Fibroblast of skin of left biceps (primary cell): ENCODE data around the gene ADAMTSL4.
"Not testable (repeated sequence)": the region's sequence is repeated elsewhere in the genome, so short reads cannot be mapped to it uniquely, and the experiment has no call there.

Experiments
- DNase-seq, 2 experiments: peaks; one replicate each; pipeline ENCODE4 v3.0.0-alpha.2; 2013; ENCODE audit warnings: low read depth in 2 of 2

ADAMTSL4 gene

GRCh38 chr1:150555198-150555970 lies 6.2 kb downstream of the ADAMTSL4 start:
- DNase-seq, result no peak

DNA sequence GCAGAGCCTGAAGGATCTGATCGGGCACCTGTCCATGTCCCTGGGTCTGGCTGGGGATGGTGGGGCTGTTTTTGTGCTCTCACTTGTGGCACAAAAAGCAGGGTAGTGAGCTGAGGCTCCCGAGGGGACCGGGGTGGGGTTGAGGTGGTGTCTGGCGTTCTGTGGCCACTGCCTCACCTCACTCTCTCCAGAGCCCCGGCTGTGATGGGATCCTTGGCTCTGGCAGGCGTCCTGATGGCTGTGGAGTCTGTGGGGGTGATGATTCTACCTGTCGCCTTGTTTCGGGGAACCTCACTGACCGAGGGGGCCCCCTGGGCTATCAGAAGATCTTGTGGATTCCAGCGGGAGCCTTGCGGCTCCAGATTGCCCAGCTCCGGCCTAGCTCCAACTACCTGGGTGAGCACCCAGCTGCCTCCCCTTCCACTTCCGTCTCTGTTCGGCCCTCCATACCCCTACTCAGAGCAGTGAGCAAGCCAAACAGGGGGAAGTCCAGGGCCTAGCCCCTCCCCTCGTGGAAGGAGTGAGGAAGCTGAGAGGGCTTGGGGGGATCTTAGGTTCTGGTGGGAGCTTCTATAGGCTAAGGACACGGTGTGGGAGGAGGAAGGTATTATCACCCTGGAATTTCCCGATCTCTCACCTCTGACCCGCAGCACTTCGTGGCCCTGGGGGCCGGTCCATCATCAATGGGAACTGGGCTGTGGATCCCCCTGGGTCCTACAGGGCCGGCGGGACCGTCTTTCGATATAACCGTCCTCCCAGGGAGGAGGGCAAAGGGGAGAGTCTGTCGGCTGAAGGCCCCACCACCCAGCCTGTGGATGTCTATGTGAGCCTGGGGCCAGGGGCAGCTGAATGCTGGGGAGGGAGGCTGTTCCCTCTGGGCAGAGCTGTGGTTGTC lies 7.0 kb downstream of the ADAMTSL4 start:
- DNase-seq, result no peak

DNA sequence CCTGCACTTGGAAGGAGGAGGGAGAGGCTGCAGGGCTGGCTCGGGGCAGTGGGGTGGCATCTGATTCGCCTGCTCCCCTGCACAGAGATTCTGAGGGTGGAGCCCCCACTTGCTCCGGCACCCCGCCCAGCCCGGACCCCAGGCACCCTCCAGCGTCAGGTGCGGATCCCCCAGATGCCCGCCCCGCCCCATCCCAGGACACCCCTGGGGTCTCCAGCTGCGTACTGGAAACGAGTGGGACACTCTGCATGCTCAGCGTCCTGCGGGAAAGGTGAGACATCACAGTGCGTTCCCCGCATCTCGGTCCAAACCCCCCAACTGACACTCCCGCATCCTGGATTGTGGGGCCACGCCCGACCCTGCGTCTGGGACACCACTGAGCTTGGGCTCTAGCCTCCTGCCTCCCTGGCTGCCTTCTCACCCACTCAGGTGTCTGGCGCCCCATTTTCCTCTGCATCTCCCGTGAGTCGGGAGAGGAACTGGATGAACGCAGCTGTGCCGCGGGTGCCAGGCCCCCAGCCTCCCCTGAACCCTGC lies 7.9 kb downstream of the ADAMTSL4 start:
- DNase-seq, result no peak

GRCh38 chr1:150557813-150558212 lies 8.6 kb downstream of the ADAMTSL4 start:
- DNase-seq, result no peak

GRCh38 chr1:150558303-150558704 lies 9.1 kb downstream of the ADAMTSL4 start:
- DNase-seq, result no peak

GRCh38 chr1:150558761-150559655 lies 9.8 kb downstream of the ADAMTSL4 start:
- DNase-seq, result no peak

GRCh38 chr1:150559656-150560010 lies 10.4 kb downstream of the ADAMTSL4 start:
- no peak for DNase-seq

DNA sequence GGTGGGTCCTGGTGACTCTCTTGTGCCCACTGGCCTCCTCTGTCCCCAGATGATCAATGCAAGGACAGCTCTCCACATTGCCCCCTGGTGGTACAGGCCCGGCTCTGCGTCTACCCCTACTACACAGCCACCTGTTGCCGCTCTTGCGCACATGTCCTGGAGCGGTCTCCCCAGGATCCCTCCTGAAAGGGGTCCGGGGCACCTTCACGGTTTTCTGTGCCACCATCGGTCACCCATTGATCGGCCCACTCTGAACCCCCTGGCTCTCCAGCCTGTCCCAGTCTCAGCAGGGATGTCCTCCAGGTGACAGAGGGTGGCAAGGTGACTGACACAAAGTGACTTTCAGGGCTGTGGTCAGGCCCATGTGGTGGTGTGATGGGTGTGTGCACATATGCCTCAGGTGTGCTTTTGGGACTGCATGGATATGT lies 10.8 kb downstream of the ADAMTSL4 start:
- no peak for DNase-seq

DNA sequence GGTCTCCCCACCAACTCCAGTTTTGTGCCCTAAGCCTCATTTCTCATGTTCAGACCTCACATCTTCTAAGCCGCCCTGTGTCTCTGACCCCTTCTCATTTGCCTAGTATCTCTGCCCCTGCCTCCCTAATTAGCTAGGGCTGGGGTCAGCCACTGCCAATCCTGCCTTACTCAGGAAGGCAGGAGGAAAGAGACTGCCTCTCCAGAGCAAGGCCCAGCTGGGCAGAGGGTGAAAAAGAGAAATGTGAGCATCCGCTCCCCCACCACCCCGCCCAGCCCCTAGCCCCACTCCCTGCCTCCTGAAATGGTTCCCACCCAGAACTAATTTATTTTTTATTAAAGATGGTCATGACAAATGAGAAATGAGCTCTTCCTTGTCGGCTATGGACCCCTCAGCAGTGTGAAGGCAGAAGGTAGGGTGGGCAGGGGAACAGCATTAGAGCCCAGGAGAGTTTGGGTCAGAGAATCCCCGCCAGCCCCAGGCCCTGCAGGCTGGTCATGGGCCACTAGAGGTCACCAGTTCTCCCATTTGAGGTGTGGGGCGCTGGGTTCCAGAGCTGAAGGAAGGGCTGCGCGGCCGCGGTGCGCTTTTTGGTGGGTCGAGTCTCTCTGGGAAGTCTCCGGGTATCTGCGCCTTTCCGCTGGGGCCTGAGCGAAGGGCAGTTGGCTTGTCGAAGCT lies 11.5 kb downstream of the ADAMTSL4 start:
- DNase-seq, result no peak

GRCh38 chr1:150561254-150561973 lies 12.2 kb downstream of the ADAMTSL4 start:
- peak; percentile 97 to 98 for DNase-seq

DNA sequence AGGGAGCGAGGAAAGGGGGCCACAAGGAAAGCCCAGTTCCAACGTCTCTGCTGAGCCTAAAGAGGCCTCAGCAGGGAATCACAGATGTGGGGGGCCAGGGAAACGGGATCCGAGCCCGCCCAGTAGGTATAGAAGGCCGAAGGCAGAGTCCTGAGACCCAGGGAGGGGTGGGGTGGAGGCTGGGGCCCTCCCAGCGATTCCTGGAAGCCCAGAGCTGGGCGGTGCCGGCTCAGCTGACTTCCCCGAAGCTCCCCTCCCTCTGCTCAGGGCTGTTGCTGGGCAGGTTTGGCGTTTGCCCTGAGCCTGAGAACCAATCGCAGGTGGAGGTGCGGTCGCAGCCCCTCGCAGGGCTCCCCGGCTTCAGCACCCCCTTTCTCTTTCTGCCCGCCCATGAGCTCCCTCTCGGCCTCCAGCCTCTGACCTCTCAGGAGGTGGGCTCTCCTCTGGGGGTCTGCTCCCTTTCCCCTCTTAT lies 12.8 kb downstream of the ADAMTSL4 start:
- DNase-seq, result peak; percentile 83 to 84

GRCh38 chr1:150562446-150563339 lies 13.5 kb downstream of the ADAMTSL4 start:
- no peak for DNase-seq

GRCh38 chr1:150563340-150564038 lies 14.3 kb downstream of the ADAMTSL4 start:
- no peak for DNase-seq

DNA sequence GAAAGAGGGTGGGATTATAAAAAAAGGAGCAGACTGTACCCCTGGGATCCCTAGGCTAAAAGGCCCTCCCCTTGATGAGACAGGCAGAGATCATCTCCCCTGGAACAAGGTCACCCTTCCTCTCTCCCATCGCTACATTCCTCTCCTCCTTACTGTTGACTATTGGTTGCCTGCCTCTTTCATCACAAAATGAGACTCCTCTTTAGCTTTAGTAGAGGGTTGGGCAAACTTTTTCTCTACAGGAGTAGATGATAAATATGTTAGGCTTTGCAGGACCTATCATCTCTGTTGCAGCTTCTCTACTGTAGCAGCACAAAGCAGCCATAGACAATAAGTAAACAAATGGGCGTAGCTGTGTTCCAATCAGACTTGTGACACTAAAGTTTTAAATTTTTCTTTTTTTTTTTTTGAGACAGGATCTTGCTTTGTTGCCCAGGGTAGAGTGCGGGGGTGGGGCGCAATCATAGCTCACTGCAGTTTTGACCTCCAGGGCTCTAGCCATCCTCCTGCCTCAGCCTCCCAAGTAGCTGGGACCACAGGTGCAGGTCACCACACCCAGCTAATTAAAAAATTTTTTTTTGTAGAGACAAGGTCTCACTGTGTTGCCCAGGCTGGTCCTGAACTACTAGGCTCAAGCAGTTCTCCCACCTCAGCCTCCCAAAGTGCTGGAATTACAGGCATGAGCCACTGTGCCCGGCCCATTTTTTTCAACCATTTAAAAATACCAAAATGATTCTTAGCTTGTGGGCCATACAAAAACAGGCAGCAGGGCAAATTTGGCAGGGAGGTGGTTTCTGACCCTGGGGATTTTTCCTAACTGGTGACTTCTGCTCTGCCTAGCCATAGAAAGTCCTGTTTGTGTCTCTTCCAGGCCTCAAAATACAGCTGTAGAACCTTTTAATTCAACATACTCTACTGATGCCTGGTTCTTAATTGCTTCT lies 15.1 kb downstream of the ADAMTSL4 start:
- no peak for DNase-seq

- DNase-seq, result not testable (repeated sequence)
These were observed 16.2 kb downstream of the ADAMTSL4 start for GRCh38 chr1:150565240-150565991.

DNA sequence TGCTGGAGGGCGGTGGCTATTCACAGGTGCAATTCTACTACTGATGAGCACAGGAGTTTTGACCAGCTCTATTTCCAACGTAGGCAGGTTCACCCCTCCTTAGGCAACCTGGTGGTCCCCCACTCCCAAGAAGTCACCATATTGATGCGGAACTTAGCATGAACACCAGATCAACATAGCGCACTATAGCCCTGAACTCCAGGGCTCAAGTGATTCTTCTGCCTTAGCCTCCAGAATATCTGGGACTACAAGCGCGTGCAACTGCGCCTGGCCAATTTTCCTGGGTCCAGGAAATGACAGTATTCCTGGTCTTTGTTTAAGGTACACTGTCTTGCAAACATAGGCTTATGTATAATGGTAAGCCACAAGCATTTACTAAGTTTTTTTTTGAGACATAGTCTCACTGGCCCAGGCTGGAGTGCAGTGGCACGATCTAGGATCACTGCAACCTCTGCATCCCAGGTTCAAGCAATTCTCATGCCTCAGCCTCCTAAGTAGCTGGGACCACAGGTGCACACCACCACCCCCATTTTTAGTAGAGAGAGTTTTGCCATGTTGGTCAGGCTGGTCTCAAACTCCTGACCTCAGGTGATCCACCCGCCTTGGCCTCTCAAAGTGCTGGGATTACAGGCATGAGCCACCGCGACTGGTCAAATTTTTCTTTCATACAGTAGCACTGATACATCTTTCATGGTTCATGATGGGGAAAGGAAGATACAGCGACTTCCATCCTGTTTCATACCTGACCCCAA lies 17.6 kb downstream of the ADAMTSL4 start:
- DNase-seq, result no peak
